ENCODE data around the gene PLXNB2. TPM values are rescaled to one million over a fixed set of nuclear protein-coding genes. Genes with fewer than 3 reads are reported as not detected.
A peak's percentile ranks its signal among the peaks of the same experiment; 100 is the strongest.

The PLXNB2 gene
- total RNA-seq, 1 experiment from 2014 or later = 31.2 TPM

GRCh38 chr22:50252082-50253045 is 55.1 kb downstream of the PLXNB2 start:
- DNase-seq (ENCODE audit: low read depth, low spot score) = peak; percentile 76
- in situ Hi-C loops (cut with HindIII; ENCODE audit: low pct_unique_long_range_greater_than_20kb, low sequenced_read_pairs) = no loop called here

GRCh38 chr22:50251477-50252081 is 55.9 kb downstream of the PLXNB2 start:
- in situ Hi-C loops (cut with HindIII; ENCODE audit: low pct_unique_long_range_greater_than_20kb, low sequenced_read_pairs) = no loop called here

GRCh38 chr22:50250555-50251476 is 56.6 kb downstream of the PLXNB2 start, which contains the start of gene HDAC10:
Gene HDAC10, minus strand, starts transcription at chr22:50251265. Its CDS starts 233 bp downstream, at chr22:50251032.
- in situ Hi-C loops (cut with HindIII; ENCODE audit: low pct_unique_long_range_greater_than_20kb, low sequenced_read_pairs) = no loop called here
- peak; percentile 63 for DNase-seq (ENCODE audit: low read depth, low spot score)

More at GRCh38 chr22:50251477-50252081, 55.9 kb downstream of the PLXNB2 start:
- no peak for DNase-seq (ENCODE audit: low read depth, low spot score)

- in situ Hi-C loops (cut with HindIII; ENCODE audit: low pct_unique_long_range_greater_than_20kb, low sequenced_read_pairs) = no loop called here
Measured at GRCh38 chr22:50250249-50250554, 57.2 kb downstream of the PLXNB2 start.

GRCh38 chr22:50249341-50250248 is 57.9 kb downstream of the PLXNB2 start:
- no peak for DNase-seq (ENCODE audit: low read depth, low spot score)
- in situ Hi-C loops (cut with HindIII; ENCODE audit: low pct_unique_long_range_greater_than_20kb, low sequenced_read_pairs) = no loop called here

More at GRCh38 chr22:50250249-50250554, 57.2 kb downstream of the PLXNB2 start:
- no peak for DNase-seq (ENCODE audit: low read depth, low spot score)

- DNase-seq (ENCODE audit: low read depth, low spot score) = no peak
- in situ Hi-C loops (cut with HindIII; ENCODE audit: low pct_unique_long_range_greater_than_20kb, low sequenced_read_pairs) = no loop called here
Measured at GRCh38 chr22:50248196-50249081, 59.0 kb downstream of the PLXNB2 start.

- peak; percentile 76 for DNase-seq (ENCODE audit: low read depth, low spot score)
- in situ Hi-C loops (cut with HindIII; ENCODE audit: low pct_unique_long_range_greater_than_20kb, low sequenced_read_pairs) = no loop called here
Measured at GRCh38 chr22:50247748-50248147, 59.7 kb downstream of the PLXNB2 start.

GRCh38 chr22:50246242-50247175 is 60.9 kb downstream of the PLXNB2 start:
- in situ Hi-C loops (cut with HindIII; ENCODE audit: low pct_unique_long_range_greater_than_20kb, low sequenced_read_pairs) = no loop called here
- no peak for DNase-seq (ENCODE audit: low read depth, low spot score)

- in situ Hi-C loops (cut with HindIII; ENCODE audit: low pct_unique_long_range_greater_than_20kb, low sequenced_read_pairs) = no loop called here
- DNase-seq (ENCODE audit: low read depth, low spot score) = no peak
Measured at GRCh38 chr22:50245214-50246072, 62.0 kb downstream of the PLXNB2 start.

- in situ Hi-C loops (cut with HindIII; ENCODE audit: low pct_unique_long_range_greater_than_20kb, low sequenced_read_pairs) = no loop called here
- peak; percentile 91 for DNase-seq (ENCODE audit: low read depth, low spot score)
Measured at GRCh38 chr22:50244420-50245213, 62.8 kb downstream of the PLXNB2 start, which contains the start of gene TUBGCP6. Gene TUBGCP6, minus strand, starts transcription at chr22:50245023. Its CDS starts 564 bp downstream, at chr22:50244459.

GRCh38 chr22:50243685-50244419 is 63.6 kb downstream of the PLXNB2 start:
- in situ Hi-C loops (cut with HindIII; ENCODE audit: low pct_unique_long_range_greater_than_20kb, low sequenced_read_pairs) = no loop called here
- DNase-seq (ENCODE audit: low read depth, low spot score) = no peak

- in situ Hi-C loops (cut with HindIII; ENCODE audit: low pct_unique_long_range_greater_than_20kb, low sequenced_read_pairs) = no loop called here
- no peak for DNase-seq (ENCODE audit: low read depth, low spot score)
Measured at GRCh38 chr22:50242406-50242949, 65.0 kb downstream of the PLXNB2 start.

- in situ Hi-C loops (cut with HindIII; ENCODE audit: low pct_unique_long_range_greater_than_20kb, low sequenced_read_pairs) = no loop called here
- no peak for DNase-seq (ENCODE audit: low read depth, low spot score)
Measured at GRCh38 chr22:50238755-50239154, 68.7 kb downstream of the PLXNB2 start.

Measured in SK-MEL-5 (cell line).